ENCODE results near the gene KLHL6. TPM values are rescaled to one million over a fixed set of nuclear protein-coding genes. Genes with fewer than 3 reads are reported as not detected.

The KLHL6 gene
- polyA plus RNA-seq, 1 of the 3 experiments (the other 2 are of a cell fraction), result not detected

DNA sequence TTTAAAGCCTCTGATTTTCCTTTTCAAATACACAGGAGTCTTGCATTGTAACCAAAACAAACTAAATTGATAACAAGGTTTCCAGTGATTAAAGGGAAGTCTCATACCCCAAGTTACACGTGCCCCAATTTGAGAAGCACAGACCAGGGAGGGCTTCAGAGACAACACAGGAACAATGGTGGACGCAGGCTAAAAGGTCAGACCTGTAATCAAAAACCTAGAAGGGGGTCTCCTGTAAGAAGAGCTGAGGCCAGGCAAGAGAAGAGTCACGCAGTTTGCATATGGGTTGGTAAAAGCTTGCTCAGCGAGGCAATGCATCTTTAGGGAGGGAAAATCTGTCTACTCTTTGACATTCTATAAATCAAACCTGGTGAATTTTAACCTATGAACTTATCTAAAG, 68.5 kb downstream of the KLHL6 start (continued):
- TF ChIP-seq, protein P1, sequence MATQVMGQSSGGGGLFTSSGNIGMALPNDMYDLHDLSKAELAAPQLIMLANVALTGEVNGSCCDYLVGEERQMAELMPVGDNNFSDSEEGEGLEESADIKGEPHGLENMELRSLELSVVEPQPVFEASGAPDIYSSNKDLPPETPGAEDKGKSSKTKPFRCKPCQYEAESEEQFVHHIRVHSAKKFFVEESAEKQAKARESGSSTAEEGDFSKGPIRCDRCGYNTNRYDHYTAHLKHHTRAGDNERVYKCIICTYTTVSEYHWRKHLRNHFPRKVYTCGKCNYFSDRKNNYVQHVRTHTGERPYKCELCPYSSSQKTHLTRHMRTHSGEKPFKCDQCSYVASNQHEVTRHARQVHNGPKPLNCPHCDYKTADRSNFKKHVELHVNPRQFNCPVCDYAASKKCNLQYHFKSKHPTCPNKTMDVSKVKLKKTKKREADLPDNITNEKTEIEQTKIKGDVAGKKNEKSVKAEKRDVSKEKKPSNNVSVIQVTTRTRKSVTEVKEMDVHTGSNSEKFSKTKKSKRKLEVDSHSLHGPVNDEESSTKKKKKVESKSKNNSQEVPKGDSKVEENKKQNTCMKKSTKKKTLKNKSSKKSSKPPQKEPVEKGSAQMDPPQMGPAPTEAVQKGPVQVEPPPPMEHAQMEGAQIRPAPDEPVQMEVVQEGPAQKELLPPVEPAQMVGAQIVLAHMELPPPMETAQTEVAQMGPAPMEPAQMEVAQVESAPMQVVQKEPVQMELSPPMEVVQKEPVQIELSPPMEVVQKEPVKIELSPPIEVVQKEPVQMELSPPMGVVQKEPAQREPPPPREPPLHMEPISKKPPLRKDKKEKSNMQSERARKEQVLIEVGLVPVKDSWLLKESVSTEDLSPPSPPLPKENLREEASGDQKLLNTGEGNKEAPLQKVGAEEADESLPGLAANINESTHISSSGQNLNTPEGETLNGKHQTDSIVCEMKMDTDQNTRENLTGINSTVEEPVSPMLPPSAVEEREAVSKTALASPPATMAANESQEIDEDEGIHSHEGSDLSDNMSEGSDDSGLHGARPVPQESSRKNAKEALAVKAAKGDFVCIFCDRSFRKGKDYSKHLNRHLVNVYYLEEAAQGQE (IDR thresholded peaks at IDR 0.05; ENCODE audit: low read depth, low read length), result no peak
- TF ChIP-seq ELF1 (IDR thresholded peaks at IDR 0.05) (no peak), RXRA (IDR thresholded peaks at IDR 0.05; ENCODE audit: borderline replicate concordance, low read depth) (no peak), SMC3 (IDR thresholded peaks at IDR 0.05; ENCODE audit: low read depth, low read length) (no peak)

DNA sequence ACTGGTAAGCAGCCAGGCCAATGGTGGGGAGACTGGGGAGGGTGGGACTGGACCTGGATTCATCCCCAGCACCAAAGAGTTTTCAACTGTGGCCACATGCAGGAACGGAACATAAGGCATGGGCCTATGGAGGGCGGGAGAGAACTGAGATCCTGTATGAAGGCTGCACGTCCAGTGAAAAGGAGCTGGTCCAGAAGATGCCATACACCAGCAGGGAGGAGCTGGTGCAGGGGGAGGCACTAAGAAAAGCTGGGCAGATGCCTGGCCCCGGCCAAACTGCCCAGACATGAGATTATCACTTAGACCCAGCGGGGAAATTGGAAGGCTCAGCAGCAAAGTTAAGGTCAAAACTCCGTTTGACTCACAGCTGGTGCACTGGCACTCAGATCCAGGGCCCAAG, 69.0 kb downstream of the KLHL6 start:
- no peak for DNase-seq
- H3K27ac ChIP-seq (ENCODE audit: low read depth in 2 of 2, low read length in 1 of 2), result no peak overlapping the region
- ChIA-PET POLR2A (no interaction called here), CTCF (interaction anchor here (0.8 to 1.4 kb wide), 3 partner anchors 13 to 17 kb away, joined by 3 to 6 read pairs (median 4); no protein-coding TSS in a partner anchor)
- H3F3A ChIP-seq (replicated peaks; ENCODE audit: insufficient read depth), result no peaks in the 10 kb centered on the region
- H3K4me1 ChIP-seq (ENCODE audit: control insufficient read depth in 1 of 2, insufficient read depth in 2 of 2, low read depth in 1 of 2, low read length in 1 of 2), result peaks cover 0 to 3% of the 10 kb centered on the region in 2 experiments; a peak in 1 of 4 replicates
- TF ChIP-seq RCOR1 (IDR thresholded peaks at IDR 0.05; ENCODE audit: low read length) (no peak), NRF1 (IDR thresholded peaks at IDR 0.05; ENCODE audit: low read depth, low read length) (no peak), TCF12 (IDR thresholded peaks at IDR 0.05) (no peak), EZH2phosphoT487 (IDR thresholded peaks at IDR 0.05; ENCODE audit: borderline replicate concordance, low read depth) (no peak), RAD21 (IDR thresholded peaks at IDR 0.05; ENCODE audit: low read length) (no peak), JUND (IDR thresholded peaks at IDR 0.05) (no peak), GABPA (IDR thresholded peaks at IDR 0.05; ENCODE audit: low read depth) (no peak), TAF1 (IDR thresholded peaks at IDR 0.05; ENCODE audit: borderline replicate concordance, low read depth, low read length) (no peak), FOSL2 (IDR thresholded peaks at IDR 0.05; ENCODE audit: borderline replicate concordance, low read depth) (no peak)
- TF ChIP-seq, protein P2, sequence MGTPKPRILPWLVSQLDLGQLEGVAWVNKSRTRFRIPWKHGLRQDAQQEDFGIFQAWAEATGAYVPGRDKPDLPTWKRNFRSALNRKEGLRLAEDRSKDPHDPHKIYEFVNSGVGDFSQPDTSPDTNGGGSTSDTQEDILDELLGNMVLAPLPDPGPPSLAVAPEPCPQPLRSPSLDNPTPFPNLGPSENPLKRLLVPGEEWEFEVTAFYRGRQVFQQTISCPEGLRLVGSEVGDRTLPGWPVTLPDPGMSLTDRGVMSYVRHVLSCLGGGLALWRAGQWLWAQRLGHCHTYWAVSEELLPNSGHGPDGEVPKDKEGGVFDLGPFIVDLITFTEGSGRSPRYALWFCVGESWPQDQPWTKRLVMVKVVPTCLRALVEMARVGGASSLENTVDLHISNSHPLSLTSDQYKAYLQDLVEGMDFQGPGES (IDR thresholded peaks at IDR 0.05; ENCODE audit: low read depth, low read length), result no peak
- TF ChIP-seq, protein P3, sequence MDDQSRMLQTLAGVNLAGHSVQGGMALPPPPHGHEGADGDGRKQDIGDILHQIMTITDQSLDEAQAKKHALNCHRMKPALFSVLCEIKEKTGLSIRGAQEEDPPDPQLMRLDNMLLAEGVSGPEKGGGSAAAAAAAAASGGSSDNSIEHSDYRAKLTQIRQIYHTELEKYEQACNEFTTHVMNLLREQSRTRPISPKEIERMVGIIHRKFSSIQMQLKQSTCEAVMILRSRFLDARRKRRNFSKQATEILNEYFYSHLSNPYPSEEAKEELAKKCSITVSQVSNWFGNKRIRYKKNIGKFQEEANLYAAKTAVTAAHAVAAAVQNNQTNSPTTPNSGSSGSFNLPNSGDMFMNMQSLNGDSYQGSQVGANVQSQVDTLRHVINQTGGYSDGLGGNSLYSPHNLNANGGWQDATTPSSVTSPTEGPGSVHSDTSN (IDR thresholded peaks at IDR 0.05), result no peak
- TF ChIP-seq, protein P4, sequence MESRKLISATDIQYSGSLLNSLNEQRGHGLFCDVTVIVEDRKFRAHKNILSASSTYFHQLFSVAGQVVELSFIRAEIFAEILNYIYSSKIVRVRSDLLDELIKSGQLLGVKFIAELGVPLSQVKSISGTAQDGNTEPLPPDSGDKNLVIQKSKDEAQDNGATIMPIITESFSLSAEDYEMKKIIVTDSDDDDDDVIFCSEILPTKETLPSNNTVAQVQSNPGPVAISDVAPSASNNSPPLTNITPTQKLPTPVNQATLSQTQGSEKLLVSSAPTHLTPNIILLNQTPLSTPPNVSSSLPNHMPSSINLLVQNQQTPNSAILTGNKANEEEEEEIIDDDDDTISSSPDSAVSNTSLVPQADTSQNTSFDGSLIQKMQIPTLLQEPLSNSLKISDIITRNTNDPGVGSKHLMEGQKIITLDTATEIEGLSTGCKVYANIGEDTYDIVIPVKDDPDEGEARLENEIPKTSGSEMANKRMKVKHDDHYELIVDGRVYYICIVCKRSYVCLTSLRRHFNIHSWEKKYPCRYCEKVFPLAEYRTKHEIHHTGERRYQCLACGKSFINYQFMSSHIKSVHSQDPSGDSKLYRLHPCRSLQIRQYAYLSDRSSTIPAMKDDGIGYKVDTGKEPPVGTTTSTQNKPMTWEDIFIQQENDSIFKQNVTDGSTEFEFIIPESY (IDR thresholded peaks at IDR 0.05; ENCODE audit: borderline replicate concordance, low read depth), result no peak
- TF ChIP-seq, protein P5, sequence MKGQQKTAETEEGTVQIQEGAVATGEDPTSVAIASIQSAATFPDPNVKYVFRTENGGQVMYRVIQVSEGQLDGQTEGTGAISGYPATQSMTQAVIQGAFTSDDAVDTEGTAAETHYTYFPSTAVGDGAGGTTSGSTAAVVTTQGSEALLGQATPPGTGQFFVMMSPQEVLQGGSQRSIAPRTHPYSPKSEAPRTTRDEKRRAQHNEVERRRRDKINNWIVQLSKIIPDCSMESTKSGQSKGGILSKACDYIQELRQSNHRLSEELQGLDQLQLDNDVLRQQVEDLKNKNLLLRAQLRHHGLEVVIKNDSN (IDR thresholded peaks at IDR 0.05; ENCODE audit: borderline replicate concordance, low read depth), result no peak
- TF ChIP-seq, protein P6, sequence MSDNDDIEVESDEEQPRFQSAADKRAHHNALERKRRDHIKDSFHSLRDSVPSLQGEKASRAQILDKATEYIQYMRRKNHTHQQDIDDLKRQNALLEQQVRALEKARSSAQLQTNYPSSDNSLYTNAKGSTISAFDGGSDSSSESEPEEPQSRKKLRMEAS (IDR thresholded peaks at IDR 0.05; ENCODE audit: low read depth), result no peak
- H4K20me1 ChIP-seq (ENCODE audit: insufficient read depth), result no peaks in the 10 kb centered on the region
- no peak overlapping the region for H3K4me3 ChIP-seq (ENCODE audit: low read depth in 2 of 2, low read length in 1 of 2)
- no peaks in the 10 kb centered on the region for H3K79me2 ChIP-seq (ENCODE audit: insufficient read depth)
- no peak overlapping the region for H2AFZ ChIP-seq (ENCODE audit: low read depth)
- no peaks in the 10 kb centered on the region for H3K9me2 ChIP-seq
- H3K27me3 ChIP-seq (ENCODE audit: insufficient read depth), result no peaks in the 10 kb centered on the region
- H3K36me3 ChIP-seq (replicated peaks in 1 of 2; ENCODE audit: control insufficient read depth in 1 of 2, insufficient read depth in 2 of 2, low read length in 1 of 2), result no peaks in the 10 kb centered on the region
- H3K9me3 ChIP-seq, result no peaks in the 10 kb centered on the region
- H3K9ac ChIP-seq, result no peak overlapping the region
- H3K4me2 ChIP-seq, result no peak overlapping the region
- WGBS (ENCODE audit: low lambda C conversion rate), result 88% methylated on average over 2 of the region's 6 CpGs

Measured in SK-N-SH (cell line).